Thyroid gland (tissue), 4 donors: Measurements from ENCODE around the gene CFAP20DC. TPM values are rescaled to one million over a fixed set of nuclear protein-coding genes. Genes with fewer than 3 reads are reported as not detected.

Experiments used
- DNase-seq, 2 donors: peaks; one replicate each; pipeline ENCODE4 v3.0.0-alpha.2; 2019
- H3K27ac ChIP-seq, 3 donors: fragments of 200-600 bp; sonication (generic); 1 replicate in 2 of 3; 2 replicates in 1 of 3; pipeline ENCODE4 v1.5.1; 2016 to 2019; ENCODE audit warnings: mild to moderate bottlenecking in 1 of 3, moderate library complexity in 1 of 3
- H3K27me3 ChIP-seq: fragments of 200-600 bp; sonication (generic); one replicate; pipeline ENCODE4 v1.5.1; 2019
- H3K36me3 ChIP-seq, 2 donors: fragments of 200-600 bp; sonication (generic); one replicate each; pipeline ENCODE4 v1.5.1; 2016 to 2019
- H3K4me1 ChIP-seq, 2 donors: fragments of 200-600 bp; sonication (generic); one replicate each; pipeline ENCODE4 v1.5.1; 2017 to 2019
- H3K4me3 ChIP-seq, 3 donors: fragments of 200-600 bp; sonication (generic); replicated peaks in 1 of 3; 1 replicate in 2 of 3; 2 replicates in 1 of 3; pipeline ENCODE4 v1.5.1; 2016; ENCODE audit warnings: mild to moderate bottlenecking in 1 of 3
- H3K9me3 ChIP-seq: fragments of 200-600 bp; sonication (generic); one replicate; pipeline ENCODE4 v1.5.1; 2017
- POLR2A ChIP-seq, 2 donors: fragments of 450-650 bp; IDR thresholded peaks; one replicate each; pipeline ENCODE4 v1.6.1; 2017; ENCODE audit warnings: antibody characterized with exemption in 2 of 2, mild to moderate bottlenecking in 2 of 2, moderate library complexity in 1 of 2
- whole genome bisulfite sequencing, 2 donors: methylation state at CpG; one replicate each; pipeline ENCODE4 v1.1.5; 2017; 5-methylcytosine and 5-hydroxymethylcytosine counted together
- intact Hi-C: fragments of 100-400 bp; cut with DNase I; formaldehyde crosslinking; loops from one replicate; pipeline ENCODE4 v1.15.1; 2023
- total RNA-seq, 4 donors: library from RNA; depleted of rRNA; stranded (reverse); fragments of >200 nt; gene quantifications; one replicate each; pipeline ENCODE4 v1.2.3, GENCODE V29; 2016
- TF ChIP-seq, protein P1 (sequence below), 6 experiments: fragments of 200-600 bp in 3 of 6; fragments of 450-650 bp in 3 of 6; sonication (generic) in 3 of 6; IDR thresholded peaks; one replicate each; pipeline ENCODE4 v1.5.1; 2016 to 2019; ENCODE audit warnings: antibody characterized with exemption in 6 of 6, mild to moderate bottlenecking in 2 of 6, inconsistent platforms in 1 of 6, moderate library complexity in 1 of 6

Gene CFAP20DC
- total RNA-seq, 4 donors from 2014 or later = 0.20 to 0.92 (median 0.60) TPM

DNA sequence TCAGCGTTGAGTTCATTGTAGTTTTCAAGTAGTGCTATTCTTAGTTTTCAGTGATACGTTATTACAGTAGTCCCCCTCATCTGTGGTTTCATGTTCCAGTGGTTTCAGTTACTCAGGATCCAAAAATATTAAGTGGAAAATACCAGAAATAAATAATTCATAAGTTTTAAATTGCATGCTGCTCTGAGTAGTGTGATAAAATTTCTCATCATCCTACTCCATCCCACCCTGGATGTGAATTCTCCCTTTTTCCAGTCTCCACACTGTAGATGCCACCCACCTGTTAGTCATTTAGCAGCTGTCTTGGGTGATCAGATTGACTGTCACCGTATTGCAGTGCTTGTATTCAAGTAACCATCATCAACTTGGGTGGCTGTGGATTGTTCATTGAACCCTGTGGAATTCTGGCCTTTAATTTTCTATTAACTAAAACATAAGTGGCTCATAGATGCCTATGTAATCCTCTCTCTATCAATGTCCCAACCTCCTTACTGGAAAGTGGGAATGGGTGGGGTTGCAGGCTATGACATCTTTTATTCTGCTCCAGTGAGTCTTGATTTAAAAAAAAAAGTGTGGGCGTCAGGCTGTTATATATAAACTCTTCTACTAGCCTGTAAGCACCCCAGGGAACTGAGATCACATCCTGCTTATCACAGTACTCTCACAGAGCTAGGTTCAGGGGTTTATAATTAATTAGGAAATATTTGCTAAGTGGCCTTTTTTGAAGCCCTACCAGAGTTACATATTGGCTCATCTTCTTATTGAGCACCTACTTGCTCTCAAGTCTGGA is 97.5 kb downstream of the CFAP20DC start:
- 73 to 81% methylated on average over 4 of the region's 4 CpGs for WGBS, 2 donors
- H3K9me3 ChIP-seq = no peaks in the 10 kb centered on the region
- intact Hi-C loops = no loop called here
- H3K4me1 ChIP-seq = no peaks in the 10 kb centered on the region
- H3K27ac ChIP-seq = no peak overlapping the region
- TF ChIP-seq, protein P1, sequence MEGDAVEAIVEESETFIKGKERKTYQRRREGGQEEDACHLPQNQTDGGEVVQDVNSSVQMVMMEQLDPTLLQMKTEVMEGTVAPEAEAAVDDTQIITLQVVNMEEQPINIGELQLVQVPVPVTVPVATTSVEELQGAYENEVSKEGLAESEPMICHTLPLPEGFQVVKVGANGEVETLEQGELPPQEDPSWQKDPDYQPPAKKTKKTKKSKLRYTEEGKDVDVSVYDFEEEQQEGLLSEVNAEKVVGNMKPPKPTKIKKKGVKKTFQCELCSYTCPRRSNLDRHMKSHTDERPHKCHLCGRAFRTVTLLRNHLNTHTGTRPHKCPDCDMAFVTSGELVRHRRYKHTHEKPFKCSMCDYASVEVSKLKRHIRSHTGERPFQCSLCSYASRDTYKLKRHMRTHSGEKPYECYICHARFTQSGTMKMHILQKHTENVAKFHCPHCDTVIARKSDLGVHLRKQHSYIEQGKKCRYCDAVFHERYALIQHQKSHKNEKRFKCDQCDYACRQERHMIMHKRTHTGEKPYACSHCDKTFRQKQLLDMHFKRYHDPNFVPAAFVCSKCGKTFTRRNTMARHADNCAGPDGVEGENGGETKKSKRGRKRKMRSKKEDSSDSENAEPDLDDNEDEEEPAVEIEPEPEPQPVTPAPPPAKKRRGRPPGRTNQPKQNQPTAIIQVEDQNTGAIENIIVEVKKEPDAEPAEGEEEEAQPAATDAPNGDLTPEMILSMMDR (IDR thresholded peaks at IDR 0.05) = no peak
- TF ChIP-seq POLR2A (IDR thresholded peaks at IDR 0.05) = no peak
- DNase-seq = no peak
- H3K36me3 ChIP-seq = no peaks in the 10 kb centered on the region
- no peaks in the 10 kb centered on the region for H3K27me3 ChIP-seq
- H3K4me3 ChIP-seq = no peak overlapping the region

DNA sequence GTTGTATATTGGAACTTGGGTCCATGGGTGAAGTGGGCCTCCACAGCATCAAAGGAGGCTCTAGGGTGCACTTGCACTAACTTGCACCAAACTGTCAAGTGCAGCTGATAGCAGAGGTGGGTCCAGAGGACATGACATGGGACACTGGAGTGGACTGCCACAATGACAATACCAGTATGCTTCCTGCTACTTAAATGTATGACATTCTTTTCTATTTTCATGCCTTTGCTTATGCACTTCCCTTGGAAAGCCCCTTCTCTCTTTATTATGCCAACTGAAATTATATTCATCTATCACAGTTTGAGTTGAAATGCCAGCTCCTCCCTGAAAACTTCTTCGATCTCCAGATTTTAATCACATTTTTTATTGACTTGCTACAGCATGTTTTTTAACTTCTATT is 101.8 kb downstream of the CFAP20DC start:
- Histone ChIP-seq H3K9me3 (no peaks in the 10 kb centered on the region), H3K27me3 (no peaks in the 10 kb centered on the region), H3K4me3 (no peak overlapping the region), H3K36me3 (no peaks in the 10 kb centered on the region), H3K27ac (no peak overlapping the region), H3K4me1 (no peaks in the 10 kb centered on the region)
- WGBS, 2 donors = 74 to 85% methylated on average over 1 of the region's 1 CpG
- DNase-seq = no peak
- no peak for TF ChIP-seq POLR2A (IDR thresholded peaks at IDR 0.05)
- TF ChIP-seq, protein P1 (IDR thresholded peaks at IDR 0.05) = no peak
- intact Hi-C loops = no loop called here

DNA sequence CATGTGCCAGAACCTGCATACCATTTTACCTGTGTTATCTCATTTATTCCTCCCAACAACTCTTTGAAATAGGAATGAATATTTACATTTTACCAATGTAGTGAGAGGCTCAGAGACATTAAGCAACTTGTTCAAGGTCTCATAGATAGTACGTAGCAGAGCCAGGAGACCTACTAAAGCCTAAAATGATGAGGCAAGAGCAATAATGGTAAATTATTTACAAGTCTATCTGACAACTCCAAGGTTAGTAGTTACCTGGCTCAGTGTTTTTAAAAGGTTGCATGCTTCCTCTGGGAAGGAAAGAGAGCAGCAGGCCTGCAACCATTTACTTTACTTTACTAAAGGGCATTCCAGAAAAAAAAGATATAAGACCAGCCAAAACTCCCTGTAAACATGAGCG is 103.0 kb downstream of the CFAP20DC start:
- Histone ChIP-seq H3K9me3 (no peaks in the 10 kb centered on the region), H3K27me3 (no peaks in the 10 kb centered on the region), H3K4me3 (no peak overlapping the region), H3K27ac (no peak overlapping the region), H3K36me3 (no peaks in the 10 kb centered on the region), H3K4me1 (no peaks in the 10 kb centered on the region)
- WGBS, 2 donors = 94 to 98% methylated on average over 2 of the region's 2 CpGs
- intact Hi-C loops = no loop called here
- no peak for DNase-seq
- TF ChIP-seq POLR2A (IDR thresholded peaks at IDR 0.05) = no peak
- TF ChIP-seq, protein P1 (IDR thresholded peaks at IDR 0.05) = no peak

DNA sequence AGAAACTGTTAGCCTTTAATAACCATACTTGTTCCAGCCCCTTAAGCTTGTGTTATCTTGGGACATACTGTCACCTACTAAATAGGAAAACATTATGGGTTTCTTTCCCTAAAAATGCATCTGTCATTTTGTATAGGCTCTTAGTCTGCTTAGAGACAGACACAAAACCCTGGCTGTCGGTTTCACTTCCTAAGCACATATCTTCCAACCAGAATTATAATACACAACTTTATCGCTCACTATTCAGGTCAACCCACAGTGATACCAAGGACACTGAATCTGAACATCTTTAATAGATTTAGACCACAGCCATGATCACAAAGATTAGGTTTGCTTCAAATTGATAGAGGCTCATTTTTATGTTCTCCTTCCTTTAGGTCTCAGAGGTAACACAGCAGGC is 111.8 kb downstream of the CFAP20DC start:
- 90 to 95% methylated on average over 2 of the region's 2 CpGs for WGBS, 2 donors
- TF ChIP-seq, protein P1 (IDR thresholded peaks at IDR 0.05) = no peak
- no peak for TF ChIP-seq POLR2A (IDR thresholded peaks at IDR 0.05)
- Histone ChIP-seq H3K4me1 (no peaks in the 10 kb centered on the region), H3K27me3 (no peaks in the 10 kb centered on the region), H3K9me3 (no peaks in the 10 kb centered on the region), H3K27ac (no peak overlapping the region), H3K4me3 (no peak overlapping the region), H3K36me3 (no peaks in the 10 kb centered on the region)
- intact Hi-C loops = no loop called here
- DNase-seq = no peak

DNA sequence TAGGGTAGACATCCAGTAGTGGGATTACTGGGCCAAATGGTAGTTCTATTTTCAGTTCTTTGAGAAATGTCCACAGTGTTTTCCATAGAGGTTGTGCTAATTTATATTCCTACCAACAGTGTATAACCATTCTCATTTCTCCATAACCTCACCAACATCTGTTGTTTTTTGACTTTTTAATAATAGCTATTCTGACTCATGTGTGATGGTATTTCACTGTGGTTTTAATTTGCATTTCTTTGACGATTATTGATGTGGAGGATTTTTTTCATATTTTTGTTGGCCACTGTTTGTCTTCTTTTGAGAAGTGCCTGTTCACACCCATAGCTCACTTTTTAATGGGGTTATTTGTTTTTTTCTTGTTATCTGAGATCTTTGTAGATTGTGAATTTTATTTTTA is 125.2 kb downstream of the CFAP20DC start:
- WGBS, 2 donors = 86% methylated on average over 1 of the region's 1 CpG
- no peak overlapping the region for H3K27ac ChIP-seq
- TF ChIP-seq POLR2A (IDR thresholded peaks at IDR 0.05) = no peak
- TF ChIP-seq, protein P1 (IDR thresholded peaks at IDR 0.05) = no peak
- H3K27me3 ChIP-seq = no peaks in the 10 kb centered on the region
- no peaks in the 10 kb centered on the region for H3K9me3 ChIP-seq
- intact Hi-C loops = no loop called here
- no peaks in the 10 kb centered on the region for H3K36me3 ChIP-seq
- no peaks in the 10 kb centered on the region for H3K4me1 ChIP-seq
- no peak for DNase-seq
- no peak overlapping the region for H3K4me3 ChIP-seq
